ENCODE measurements around the gene STH.
"Not testable (repeated sequence)": the region's sequence is repeated elsewhere in the genome, so short reads cannot be mapped to it uniquely, and the experiment has no call there.

The STH gene, protein sequence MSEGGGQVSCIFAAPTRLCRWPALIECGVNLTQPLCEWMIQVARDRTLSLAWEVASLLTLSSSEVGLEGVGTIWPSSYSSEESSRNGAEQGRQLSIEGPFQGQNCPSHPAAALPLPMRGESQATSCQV

DNA sequence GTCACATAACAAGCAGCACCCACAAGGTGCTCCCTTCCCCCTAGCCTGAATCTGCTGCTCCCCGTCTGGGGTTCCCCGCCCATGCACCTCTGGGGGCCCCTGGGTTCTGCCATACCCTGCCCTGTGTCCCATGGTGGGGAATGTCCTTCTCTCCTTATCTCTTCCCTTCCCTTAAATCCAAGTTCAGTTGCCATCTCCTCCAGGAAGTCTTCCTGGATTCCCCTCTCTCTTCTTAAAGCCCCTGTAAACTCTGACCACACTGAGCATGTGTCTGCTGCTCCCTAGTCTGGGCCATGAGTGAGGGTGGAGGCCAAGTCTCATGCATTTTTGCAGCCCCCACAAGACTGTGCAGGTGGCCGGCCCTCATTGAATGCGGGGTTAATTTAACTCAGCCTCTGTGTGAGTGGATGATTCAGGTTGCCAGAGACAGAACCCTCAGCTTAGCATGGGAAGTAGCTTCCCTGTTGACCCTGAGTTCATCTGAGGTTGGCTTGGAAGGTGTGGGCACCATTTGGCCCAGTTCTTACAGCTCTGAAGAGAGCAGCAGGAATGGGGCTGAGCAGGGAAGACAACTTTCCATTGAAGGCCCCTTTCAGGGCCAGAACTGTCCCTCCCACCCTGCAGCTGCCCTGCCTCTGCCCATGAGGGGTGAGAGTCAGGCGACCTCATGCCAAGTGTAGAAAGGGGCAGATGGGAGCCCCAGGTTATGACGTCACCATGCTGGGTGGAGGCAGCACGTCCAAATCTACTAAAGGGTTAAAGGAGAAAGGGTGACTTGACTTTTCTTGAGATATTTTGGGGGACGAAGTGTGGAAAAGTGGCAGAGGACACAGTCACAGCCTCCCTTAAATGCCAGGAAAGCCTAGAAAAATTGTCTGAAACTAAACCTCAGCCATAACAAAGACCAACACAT is at the start of gene STH:
Gene STH (plus strand): TSS at position 264 of the 913 bp plus-strand sequence. CDS start 30 bp downstream, at position 294.
- no peak for DNase-seq (ENCODE audit: low spot score)

- no peak for DNase-seq (ENCODE audit: low spot score)
Measured at GRCh38 chr17:45949755-45950320, 49.2 kb upstream of the STH start.

GRCh38 chr17:45950888-45951287 is 48.2 kb upstream of the STH start:
- no peak for DNase-seq (ENCODE audit: low spot score)

- DNase-seq (ENCODE audit: low spot score) = no peak
Measured at GRCh38 chr17:45951403-45951802, 47.6 kb upstream of the STH start.

DNA sequence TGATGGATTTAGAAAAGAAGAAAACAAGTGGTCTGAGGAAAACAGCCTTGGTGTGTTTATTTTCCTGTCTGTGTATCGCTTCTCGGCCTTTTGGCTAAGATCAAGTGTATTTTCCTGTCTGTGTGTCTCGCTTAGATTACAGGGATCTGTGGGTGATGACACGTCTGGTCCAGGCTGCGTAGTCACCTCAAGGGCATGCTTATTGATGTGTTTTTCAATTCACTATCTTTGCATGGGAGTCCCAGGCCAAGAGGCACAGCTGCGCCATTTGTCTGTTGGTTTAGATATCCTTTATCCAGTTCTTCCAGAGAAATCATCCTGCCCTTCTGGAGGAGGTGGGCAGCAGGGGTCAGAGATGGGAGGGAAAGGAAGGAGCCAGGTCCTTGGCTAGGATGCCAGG is 47.1 kb upstream of the STH start:
- DNase-seq (ENCODE audit: low spot score) = no peak

- no peak for DNase-seq (ENCODE audit: low spot score)
Measured at GRCh38 chr17:45952814-45953320, 46.2 kb upstream of the STH start.

DNA sequence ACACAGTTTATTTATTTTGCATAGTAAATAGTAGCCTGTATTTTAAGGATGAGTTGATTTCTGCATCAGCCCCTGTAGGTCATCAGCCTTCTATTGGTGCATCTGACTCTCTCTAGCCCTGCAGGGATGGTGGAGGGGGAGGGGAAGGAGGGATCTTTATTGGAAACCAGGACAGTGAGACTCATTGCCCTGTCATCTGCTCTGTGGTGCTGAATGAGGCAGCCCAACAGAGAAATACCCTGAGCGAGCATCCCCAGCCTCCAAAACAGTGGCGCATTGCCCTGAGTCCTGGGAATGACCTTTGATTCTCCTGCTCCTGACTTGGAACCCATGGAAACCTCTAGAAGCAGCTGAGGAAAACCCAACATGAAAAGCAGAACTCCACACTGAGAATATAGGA is 45.5 kb upstream of the STH start:
- no peak for DNase-seq (ENCODE audit: low spot score)

GRCh38 chr17:45954914-45955313 is 44.1 kb upstream of the STH start:
- DNase-seq (ENCODE audit: low spot score) = no peak

DNA sequence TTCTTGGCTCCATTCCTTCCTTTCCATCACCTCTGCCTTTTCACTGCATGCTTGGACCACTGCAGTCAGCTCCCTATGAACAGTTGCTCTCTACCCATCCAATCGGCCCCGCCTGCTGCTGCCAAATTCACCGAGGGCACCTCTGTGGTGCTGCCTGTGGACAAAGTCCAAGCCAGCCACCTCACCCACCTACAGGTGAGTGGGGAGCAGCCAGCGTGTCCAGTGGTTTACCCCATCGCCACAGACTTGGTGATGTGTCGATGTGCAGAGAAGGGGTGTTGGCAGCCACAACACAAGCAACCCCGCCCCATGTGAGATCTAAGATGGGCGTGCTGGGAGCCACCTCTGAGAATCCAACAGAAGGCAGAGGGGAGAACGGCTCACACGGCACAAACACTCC is 43.7 kb upstream of the STH start:
- DNase-seq (ENCODE audit: low spot score) = no peak

- no peak for DNase-seq (ENCODE audit: low spot score)
Measured at GRCh38 chr17:45956090-45956489, 43.0 kb upstream of the STH start.

DNA sequence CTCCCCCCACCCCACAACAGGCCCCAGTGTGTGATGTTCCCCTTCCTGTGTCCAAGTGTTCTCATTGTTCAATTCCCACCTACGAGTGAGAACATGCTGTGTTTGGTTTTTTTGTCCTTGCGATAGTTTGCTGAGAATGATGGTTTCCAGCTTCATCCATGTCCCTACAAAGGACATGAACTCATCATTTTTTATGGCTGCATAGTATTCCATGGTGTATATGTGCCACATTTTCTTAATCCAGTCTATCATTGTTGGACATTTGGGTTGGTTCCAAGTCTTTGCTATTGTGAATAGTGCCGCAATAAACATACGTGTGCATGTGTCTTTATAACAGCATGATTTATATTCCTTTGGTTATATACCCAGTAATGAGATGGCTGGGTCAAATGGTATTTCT is 42.3 kb upstream of the STH start:
- not testable (repeated sequence) for DNase-seq (ENCODE audit: low spot score)

DNA sequence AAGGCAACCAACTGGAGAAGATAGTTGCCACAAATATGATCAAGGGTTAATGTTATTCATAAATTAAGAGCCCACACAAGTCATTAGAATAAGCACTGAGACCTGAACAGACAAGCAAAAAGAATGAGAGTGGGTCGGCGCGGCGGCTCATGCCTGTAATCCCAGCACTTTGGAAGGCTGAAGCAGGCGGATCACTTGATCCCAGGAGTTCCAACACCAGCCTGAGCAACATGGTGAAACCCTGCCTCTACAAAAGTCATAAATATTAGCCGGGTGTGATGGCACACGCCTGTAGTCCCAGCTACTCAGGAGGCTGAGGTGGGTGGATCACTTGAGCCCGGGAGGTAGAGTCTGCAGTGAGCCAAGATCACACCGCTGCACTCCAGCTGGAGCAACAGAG is 40.7 kb upstream of the STH start:
- DNase-seq (ENCODE audit: low spot score) = no peak

DNA sequence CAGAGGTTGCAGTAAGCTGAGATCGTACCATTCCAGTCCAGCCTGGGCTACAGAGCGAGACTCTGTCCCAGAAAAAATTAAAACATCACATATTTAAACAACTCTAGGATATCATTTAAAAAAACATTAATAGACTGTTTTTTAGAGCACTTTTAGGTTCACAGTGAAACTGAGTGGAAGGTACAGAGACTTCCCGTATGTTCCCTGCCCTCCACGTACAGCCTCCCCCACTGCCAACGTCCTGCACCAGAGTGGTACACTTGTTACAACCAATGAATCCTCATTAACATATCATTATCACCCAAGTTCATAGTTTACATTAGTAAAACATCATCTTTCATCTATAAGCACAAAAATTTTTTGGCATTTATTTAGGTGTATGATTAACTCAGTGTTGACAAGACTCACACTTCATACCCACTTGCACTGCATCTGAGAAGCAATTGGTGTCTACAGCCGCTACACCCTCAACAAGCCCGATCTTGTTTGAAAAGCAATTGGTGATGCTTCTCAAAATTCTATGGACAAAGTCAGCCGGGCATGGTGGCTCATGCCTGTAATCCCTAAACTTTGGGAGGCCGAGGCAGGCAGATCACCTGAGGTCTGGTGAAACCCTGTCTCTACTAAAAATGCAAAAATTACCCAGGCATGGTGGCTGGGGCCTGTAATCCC is 39.9 kb upstream of the STH start:
- DNase-seq (ENCODE audit: low spot score) = no peak

DNA sequence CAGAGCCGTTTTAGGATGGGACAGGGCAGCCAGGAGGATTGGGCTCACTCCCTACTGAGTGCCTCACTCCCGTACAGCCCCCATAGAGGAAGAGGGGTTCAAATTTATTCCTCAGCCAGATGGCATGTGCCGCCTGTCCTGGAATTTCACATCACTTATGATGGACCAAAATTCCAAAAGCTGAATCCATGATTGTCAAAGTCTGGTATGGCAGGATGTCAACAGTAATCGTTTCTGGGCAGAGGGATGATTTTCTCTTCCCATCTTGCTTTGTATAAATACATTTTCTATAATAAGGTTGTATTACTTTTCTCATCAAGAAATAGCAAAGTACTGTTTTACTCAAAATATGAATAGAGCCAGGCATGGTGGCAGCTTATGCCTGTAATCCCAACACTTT is 38.7 kb upstream of the STH start:
- DNase-seq (ENCODE audit: low spot score) = no peak

GRCh38 chr17:45961206-45961605 is 37.8 kb upstream of the STH start:
- DNase-seq (ENCODE audit: low spot score) = no peak

DNA sequence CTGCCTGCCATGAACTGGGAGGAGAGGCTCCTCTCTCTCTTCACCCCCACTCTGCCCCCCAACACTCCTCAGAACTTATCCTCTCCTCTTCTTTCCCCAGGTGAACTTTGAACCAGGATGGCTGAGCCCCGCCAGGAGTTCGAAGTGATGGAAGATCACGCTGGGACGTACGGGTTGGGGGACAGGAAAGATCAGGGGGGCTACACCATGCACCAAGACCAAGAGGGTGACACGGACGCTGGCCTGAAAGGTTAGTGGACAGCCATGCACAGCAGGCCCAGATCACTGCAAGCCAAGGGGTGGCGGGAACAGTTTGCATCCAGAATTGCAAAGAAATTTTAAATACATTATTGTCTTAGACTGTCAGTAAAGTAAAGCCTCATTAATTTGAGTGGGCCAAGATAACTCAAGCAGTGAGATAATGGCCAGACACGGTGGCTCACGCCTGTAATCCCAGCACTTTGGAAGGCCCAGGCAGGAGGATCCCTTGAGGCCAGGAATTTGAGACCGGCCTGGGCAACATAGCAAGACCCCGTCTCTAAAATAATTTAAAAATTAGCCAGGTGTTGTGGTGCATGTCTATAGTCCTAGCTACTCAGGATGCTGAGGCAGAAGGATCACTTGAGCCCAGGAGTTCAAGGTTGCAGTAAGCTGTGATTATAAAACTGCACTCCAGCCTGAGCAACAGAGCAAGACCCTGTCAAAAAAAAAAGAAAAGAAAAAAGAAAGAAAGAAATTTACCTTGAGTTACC is 36.7 kb upstream of the STH start:
- DNase-seq (ENCODE audit: low spot score) = no peak

GRCh38 chr17:45963283-45963682 is 35.8 kb upstream of the STH start:
- DNase-seq (ENCODE audit: low spot score) = no peak

DNA sequence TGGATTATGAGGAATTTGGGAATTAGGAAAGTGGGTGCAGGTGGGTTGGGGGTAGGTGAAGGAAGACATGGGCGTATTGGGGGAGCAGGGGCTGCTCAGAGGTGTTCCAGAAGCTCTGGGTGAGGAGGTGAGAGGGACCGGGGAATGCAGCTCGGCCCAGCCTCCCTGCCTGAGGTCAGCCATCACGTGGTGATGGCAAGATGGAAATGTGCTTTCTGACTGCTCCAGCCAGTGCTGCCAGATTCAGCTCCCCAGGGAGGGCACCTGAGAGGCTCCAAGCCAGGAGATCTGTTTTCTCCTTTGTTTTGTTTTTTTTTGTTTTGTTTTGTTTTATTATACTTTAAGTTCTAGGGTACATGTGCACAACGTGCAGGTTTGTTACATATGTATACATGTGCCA is 35.2 kb upstream of the STH start:
- DNase-seq (ENCODE audit: low spot score) = no peak

DNA sequence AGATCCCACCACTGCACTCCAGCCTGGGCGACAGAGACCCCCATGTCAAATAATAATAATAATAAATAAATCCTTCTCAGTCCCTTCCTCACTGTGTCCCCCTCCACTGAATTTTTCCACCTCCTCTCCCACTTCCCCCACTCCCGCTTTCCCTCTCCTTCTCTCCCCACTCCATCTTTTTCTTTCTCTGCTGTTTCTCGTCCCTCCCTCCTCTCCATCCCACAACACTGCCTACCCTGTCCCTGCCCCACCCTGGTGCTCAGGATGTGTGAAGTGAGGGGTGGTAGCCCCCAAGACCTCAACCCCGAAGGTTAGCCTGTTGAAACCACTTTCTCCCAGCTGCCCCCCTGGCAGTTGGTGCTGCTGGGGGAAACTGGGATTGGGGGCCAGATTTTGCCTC is 34.4 kb upstream of the STH start:
- no peak for DNase-seq (ENCODE audit: low spot score)

GRCh38 chr17:45965812-45966211 is 33.2 kb upstream of the STH start:
- DNase-seq (ENCODE audit: low spot score) = no peak

GRCh38 chr17:45966606-45967280 is 32.3 kb upstream of the STH start:
- DNase-seq (ENCODE audit: low spot score) = no peak
